Iris pigment epithelial cell (primary cell): ENCODE measurements around the gene SLCO3A1.
A peak's percentile ranks its signal among the peaks of the same experiment; 100 is the strongest.

Source experiments
- DNase-seq: peaks from one replicate; pipeline ENCODE4 v3.0.0-alpha.2; 2011; ENCODE audit warnings: low read depth

Gene SLCO3A1

GRCh38 chr15:91882858-91883586 is 29.5 kb downstream of the SLCO3A1 start:
- DNase-seq = no peak

GRCh38 chr15:91884606-91885005 is 31.1 kb downstream of the SLCO3A1 start:
- no peak for DNase-seq

DNA sequence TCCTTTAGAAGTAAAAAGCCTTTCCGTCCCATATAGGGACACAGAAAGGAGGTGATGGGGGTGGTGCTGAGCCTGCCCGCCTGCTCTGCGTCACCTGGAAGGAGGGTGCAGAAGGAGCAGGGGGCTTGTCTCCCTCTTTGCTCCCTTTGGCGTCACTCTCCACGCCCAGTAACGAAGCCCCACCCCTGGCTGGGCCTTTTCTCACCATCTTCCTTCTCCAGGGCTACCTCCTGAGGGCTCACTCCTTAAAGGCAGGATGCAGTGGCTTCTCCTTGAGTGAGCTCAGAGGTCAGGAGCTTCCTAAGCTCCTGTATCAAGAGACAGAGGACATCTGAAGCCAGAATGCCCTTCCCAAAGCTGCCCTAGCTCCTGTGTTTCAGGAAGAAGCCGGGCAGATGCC is 31.5 kb downstream of the SLCO3A1 start:
- no peak for DNase-seq

DNA sequence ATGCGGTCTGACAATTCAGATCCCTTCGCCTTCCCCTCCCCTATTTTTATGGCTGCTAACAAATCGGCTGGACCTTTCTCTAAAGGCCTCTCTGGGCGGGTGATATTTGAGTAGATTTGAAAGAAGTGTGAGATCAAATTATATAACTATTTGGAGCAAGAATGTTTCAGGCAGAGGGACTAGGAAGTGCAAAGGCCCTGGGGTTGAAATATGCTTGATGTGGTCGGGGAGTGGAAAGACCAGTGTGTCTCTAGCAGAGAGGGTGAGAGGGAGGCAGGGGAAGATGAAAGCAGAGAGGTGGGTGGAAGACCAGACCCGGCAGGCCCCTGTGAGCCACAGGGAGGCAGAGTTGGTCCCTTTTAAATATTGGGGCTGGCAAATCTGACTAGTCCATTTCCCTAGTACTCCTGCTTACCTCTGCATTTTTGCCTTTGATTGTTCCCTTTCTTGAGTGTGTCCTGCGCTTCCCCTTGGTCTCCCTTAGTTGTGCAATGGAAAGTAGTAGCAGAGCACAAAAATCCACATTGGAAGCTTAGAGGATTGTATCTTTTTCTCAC is 32.3 kb downstream of the SLCO3A1 start:
- no peak for DNase-seq

DNA sequence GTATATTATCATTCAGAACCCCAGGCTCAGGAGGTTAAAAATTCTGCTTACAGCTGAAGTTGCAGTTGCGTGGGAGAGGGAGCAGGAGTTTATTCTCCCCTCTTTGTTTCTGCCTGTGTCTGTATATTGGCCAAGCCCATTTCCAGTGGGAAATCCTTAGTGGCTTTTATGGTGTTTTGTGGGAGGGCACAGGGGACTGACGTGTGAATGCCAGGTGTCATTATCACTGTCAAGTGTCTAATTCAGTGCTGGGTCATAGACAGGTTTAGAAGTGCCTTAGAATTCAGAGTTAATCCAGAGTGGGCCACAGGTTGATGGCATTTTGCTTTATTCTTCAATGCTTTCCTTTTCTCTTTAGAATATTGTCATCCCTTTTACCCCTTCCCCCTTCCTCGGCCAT is 33.4 kb downstream of the SLCO3A1 start:
- no peak for DNase-seq

DNA sequence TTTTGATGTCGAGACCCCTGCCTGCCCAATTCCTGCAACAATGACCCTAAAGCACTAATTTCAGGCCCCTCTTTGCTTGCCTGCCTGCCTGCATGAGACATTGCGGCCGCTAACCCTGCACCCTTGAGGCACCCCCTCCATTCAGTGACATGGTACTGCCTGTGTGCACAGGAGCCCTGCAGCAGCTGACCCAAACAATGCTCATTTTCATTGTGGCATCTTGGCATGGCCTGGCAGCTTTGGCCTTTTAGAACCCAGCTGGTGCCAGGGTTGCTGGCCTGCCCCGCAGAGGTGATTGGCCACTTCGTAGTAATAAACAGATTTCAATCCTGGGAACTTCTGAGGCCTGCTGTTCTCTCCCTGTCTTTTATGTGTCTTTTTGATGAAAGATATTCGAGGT is 33.8 kb downstream of the SLCO3A1 start:
- no peak for DNase-seq

GRCh38 chr15:91887921-91888373 is 34.4 kb downstream of the SLCO3A1 start:
- DNase-seq = no peak

- DNase-seq = no peak
Measured at GRCh38 chr15:91889111-91889815, 35.8 kb downstream of the SLCO3A1 start.

- DNase-seq = peak; percentile 1
Measured at GRCh38 chr15:91890614-91891013, 37.1 kb downstream of the SLCO3A1 start.

DNA sequence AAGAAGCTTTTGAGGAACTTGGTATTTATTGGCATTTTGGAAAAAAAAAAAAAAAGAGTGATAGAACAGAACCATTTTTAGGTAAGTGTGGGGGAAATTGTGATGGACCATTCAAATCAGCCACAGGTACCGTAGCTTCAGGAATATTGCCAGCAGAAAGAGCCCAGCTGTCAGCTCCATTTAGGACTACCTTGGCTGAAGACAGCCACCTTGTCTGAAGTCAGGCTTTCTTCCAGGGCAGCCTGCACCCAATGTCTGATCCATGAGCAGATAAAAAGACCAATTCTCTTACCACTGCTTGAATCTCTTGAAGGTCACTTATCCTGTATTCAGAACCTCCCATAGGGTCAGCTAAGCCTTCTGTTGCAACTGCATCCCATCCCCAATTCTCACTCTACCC is 37.6 kb downstream of the SLCO3A1 start:
- DNase-seq = no peak

DNA sequence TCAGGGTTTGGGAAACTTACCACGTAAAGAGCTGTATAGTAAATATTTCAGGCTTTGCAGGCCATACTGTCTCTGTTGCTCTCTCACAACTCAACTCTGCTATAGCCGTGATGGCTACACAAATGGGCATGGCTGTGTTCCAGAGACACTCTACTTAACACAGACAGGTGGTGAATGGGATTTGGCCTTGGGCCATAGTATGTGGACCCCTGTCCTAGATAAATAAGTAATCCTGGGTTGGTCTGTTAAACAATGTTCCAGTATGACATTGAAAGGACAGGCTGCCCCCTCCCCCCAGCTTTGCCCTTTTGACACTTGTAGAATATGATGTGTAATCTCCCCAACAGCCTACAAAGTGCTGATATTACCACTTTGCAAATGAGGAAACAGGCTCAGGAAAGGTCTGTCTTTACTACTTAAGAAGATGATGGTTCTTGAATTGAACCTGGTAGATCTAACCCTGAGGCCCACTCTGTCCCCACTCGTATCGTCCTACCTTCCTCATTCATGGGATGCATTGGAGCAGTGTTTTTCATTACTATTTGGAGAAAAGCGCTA is 38.4 kb downstream of the SLCO3A1 start:
- DNase-seq = no peak

DNA sequence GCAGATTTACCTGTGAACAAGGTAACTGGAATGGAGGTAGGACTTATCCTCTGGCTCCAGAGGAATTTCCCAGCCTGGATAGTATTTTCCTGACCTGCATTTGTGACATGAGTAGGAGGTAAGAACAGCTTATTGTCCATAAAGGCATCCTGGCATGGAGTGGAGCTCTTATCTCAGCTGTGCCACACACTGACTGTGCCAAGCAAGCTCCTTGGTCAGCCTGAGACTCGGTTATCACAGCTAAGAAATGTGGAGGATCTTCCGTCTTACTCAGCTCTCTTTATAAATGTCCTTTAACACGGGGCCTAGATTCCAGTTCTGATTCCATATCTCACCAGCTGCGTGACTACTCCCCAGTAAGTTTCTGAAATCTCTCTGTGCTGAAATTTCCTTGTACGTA is 38.9 kb downstream of the SLCO3A1 start:
- no peak for DNase-seq

- DNase-seq = no peak
Measured at GRCh38 chr15:91894606-91895005, 41.1 kb downstream of the SLCO3A1 start.

DNA sequence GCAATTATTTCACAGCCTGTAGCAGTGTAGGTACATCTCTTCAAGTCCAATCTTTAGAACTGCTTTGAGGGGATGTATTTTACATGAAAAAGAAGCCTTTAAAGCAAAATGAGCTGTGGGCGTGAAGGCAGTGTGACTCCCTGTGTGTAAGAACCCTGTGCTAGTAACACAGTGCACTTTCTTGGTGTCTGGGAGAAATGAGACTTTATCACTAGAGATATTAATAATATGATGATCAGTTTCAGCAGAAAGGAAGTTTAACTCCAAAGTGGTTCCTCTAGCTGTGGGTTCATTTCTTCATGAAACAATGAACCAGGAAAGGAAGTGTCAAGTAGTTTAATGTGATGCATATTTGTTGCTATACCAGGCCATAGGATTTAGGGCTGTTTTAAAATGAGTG is 41.5 kb downstream of the SLCO3A1 start:
- DNase-seq = no peak

DNA sequence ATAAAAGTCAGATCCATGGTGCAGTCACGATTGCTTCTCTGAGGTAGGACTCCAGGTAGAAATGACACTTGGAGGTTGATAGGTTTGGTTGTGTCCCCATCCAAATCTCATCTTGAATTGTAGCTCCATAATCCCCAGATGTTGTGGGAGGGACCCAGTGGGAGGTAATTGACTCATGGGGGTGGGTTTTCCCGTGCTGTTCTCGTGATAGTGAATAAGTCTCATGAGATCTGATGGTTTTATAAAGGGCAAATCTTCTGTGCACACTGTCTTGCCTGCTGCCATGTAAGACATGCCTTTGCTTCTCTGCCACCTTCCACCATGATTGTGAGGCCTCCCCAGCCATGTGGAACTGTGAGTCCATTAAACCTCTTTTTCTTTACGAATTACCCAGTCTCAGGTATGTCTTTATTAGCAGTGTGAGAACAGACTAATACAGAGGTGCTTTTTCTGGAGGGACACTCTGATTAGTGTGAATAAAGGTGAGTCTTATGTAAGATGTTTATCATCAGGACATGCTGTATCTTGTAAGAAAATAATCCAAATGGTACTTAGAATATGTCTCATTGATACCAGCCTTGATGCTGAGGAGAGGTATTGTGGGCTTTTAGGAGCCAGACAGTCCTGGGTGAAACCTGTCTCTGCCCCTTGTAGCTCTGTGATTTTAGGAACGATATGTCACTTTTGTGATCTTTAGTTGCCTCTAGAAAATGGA is 43.0 kb downstream of the SLCO3A1 start:
- DNase-seq = no peak

DNA sequence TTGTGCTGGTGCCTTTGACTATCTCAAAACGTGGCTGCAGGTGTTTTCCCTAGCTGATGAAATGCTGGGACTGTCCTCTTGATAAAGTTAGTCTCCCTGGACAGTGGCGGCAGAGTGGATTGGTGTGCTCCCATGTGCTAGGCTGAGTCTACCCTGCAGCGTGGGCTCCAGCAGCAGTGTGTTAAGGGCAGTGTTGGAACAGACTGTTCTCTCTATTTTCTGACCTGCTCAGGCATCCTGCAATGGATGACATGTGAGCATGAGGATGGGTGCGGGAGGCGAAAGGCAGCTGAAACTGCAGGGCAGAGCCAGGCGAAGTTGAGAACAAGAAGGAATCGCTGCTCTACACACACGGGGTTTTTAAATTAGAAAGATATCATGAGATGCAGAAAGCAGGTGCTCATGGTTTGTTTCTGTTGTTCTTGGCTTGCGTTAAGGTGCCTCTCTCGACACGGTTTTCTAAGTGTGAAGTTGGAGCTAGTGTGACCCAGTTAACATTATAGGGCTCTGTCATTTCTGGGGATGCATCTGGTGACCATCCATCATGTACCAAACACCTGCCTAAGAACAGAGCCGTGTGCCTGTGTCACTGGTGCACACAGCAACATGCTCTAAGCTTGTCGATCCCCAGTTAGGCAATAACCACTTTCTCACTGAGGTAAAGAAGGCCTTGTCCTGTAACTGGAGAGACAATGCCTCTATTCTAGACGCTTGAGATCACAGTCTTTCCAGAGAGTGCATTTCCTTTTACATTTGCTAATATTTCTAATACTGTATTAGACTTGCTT is 44.3 kb downstream of the SLCO3A1 start:
- no peak for DNase-seq

GRCh38 chr15:91898843-91899242 is 45.3 kb downstream of the SLCO3A1 start:
- no peak for DNase-seq

- no peak for DNase-seq
Measured at GRCh38 chr15:91904942-91905341, 51.4 kb downstream of the SLCO3A1 start.

- DNase-seq = peak; percentile 15
Measured at GRCh38 chr15:91908391-91908790, 54.9 kb downstream of the SLCO3A1 start.

GRCh38 chr15:91909111-91909510 is 55.6 kb downstream of the SLCO3A1 start:
- no peak for DNase-seq

DNA sequence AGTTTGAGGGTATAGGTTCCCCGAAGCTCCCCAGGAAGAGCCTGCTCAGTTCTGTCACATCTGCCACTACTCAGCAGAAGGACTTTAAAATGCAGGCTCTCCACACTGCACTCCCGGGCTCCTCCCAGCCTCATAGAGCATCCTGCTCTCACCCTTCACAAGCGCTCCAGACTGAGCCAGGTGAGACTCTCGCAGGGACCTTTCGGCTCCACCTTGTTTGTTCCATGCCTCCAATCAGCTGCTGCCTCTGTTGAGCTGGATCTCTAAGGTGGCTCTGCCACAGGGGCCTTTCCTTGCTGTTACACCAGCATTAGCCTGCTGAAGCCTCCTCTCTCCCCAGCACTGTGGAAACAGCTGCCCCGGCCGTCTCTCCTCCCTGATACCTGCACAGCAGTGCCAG is 56.1 kb downstream of the SLCO3A1 start:
- no peak for DNase-seq

DNA sequence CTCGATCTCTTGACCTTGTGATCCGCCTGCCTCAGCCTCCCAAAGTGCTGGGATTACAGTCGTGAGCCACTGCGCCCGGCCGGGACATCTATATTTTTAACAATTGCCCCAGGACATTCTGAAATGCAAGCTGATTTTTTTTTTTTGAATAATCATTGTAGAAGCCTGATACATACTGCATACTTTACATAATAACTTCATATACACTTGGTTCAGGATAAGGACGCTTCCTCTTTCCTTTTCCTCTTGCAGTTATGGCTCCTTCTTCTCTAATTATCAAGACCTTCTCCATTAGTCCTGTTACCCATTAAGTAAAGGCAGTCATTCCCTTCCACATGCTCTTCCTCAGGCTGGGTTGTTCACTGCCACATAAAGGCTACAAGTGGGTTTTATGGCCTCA is 58.3 kb downstream of the SLCO3A1 start:
- DNase-seq = no peak
